ENCODE measurements around the gene RITA1.

The RITA1 gene

GRCh38 chr12:113143959-113144358 lies 41.6 kb upstream of the RITA1 start:
- Histone ChIP-seq H3K9ac (ENCODE audit: low read depth, low read length) (no peak overlapping the region), H3K9me3 (ENCODE audit: insufficient read depth, low read depth, low read length) (0 out of 2 replicates have a peak, but pooled peaks cover 4% of the 10 kb centered on the region), H3K36me3 (ENCODE audit: insufficient read depth, low read length) (no peaks in the 10 kb centered on the region), H3K27ac (ENCODE audit: low read depth, low read length) (no peak overlapping the region), H3K27me3 (ENCODE audit: insufficient read depth, low read length) (no peaks in the 10 kb centered on the region), H3K4me1 (ENCODE audit: insufficient read depth, low read length) (no peaks in the 10 kb centered on the region), H3K4me3 (ENCODE audit: low read length) (no peak overlapping the region)
- WGBS: 97% methylated on average over 7 of the region's 8 CpGs

DNA sequence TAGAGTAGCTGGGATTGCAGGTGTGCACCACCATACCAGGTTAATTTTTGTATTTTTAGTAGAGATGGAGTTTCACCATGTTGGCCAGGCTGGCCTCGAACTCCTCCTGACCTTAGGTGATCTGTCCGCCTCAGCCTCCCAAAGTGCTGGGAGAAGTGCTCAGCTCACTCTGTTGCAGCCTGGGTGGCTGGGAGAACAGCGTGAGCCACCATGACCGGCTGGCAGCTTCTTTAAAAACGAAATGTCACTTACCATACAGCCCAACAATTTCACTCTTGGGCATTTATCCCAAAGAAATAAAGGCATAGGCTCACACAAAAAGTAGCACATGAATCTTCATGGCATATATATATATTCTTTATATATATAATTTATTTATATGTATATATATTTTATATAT lies 40.7 kb upstream of the RITA1 start:
- WGBS: 89% methylated on average over 5 of the region's 5 CpGs

DNA sequence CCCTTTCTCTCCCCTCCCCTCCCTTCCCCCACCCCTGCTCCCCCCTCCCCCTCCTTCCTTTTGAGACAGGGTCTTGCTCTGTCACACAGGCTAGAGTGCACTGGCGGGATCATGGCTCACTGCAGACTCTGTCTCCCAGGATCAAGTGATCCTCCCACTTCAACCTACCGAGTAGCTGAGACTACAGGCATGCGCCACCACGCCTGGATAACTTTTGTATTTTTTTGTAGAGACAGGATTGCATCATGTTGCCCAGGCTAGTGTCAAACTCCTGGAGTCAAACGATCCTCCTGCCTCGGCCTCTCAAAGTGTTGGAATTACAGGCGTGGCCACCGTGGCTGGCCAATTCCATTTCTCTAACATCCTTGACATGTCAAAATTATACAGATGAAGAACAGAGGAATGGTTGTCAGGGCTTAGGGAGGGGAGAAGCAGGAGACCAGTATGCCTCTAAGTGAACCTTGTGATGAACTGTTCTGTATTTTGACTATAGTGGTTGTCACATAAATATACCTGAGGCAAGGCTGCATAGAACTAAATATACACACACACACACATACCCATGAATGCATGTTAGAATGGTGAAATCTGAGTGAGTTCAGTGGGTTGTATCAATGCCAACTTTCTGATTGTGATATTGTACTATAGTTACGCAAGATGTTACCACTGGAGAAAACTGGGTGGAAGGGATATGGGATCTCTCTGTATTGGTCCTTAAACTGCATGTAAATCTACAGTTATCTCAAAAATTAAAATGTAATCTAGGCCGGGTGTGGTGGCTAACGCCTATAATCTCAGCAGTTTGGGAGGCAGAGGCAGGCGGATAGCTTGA lies 39.6 kb upstream of the RITA1 start:
- no peak overlapping the region for H3K9ac ChIP-seq (ENCODE audit: low read depth, low read length)
- H3K4me3 ChIP-seq (ENCODE audit: low read length): no peak overlapping the region
- H3K27ac ChIP-seq (ENCODE audit: low read depth, low read length): no peak overlapping the region
- peaks cover 6% of the 10 kb centered on the region; the same call in 1 of the 2 replicates for H3K27me3 ChIP-seq (ENCODE audit: insufficient read depth, low read length)
- H3K9me3 ChIP-seq (ENCODE audit: insufficient read depth, low read depth, low read length): 0 out of 2 replicates have a peak, but pooled peaks cover 4% of the 10 kb centered on the region
- peaks cover 10% of the 10 kb centered on the region; the same call in 1 of the 2 replicates for H3K4me1 ChIP-seq (ENCODE audit: insufficient read depth, low read length)
- H3K36me3 ChIP-seq (ENCODE audit: insufficient read depth, low read length): no peaks in the 10 kb centered on the region
- 83% methylated on average over 12 of the region's 12 CpGs for WGBS

More for the DNA sequence above, 40.7 kb upstream of the RITA1 start:
- 0 out of 2 replicates have a peak, but pooled peaks cover under 1% of the 10 kb centered on the region for H3K27me3 ChIP-seq (ENCODE audit: insufficient read depth, low read length)
- H3K36me3 ChIP-seq (ENCODE audit: insufficient read depth, low read length): no peaks in the 10 kb centered on the region
- peaks cover 6% of the 10 kb centered on the region; the same call in 1 of the 2 replicates for H3K4me1 ChIP-seq (ENCODE audit: insufficient read depth, low read length)
- H3K9ac ChIP-seq (ENCODE audit: low read depth, low read length): no peak overlapping the region
- no peak overlapping the region for H3K4me3 ChIP-seq (ENCODE audit: low read length)
- H3K9me3 ChIP-seq (ENCODE audit: insufficient read depth, low read depth, low read length): 0 out of 2 replicates have a peak, but pooled peaks cover 4% of the 10 kb centered on the region
- H3K27ac ChIP-seq (ENCODE audit: low read depth, low read length): no peak overlapping the region

- H3K9me3 ChIP-seq (ENCODE audit: insufficient read depth, low read depth, low read length): 0 out of 2 replicates have a peak, but pooled peaks cover 4% of the 10 kb centered on the region
- peaks cover 12% of the 10 kb centered on the region for H3K27me3 ChIP-seq (ENCODE audit: insufficient read depth, low read length)
- 86% methylated on average over 2 of the region's 2 CpGs for WGBS
- peaks cover 10% of the 10 kb centered on the region; the same call in 1 of the 2 replicates for H3K4me1 ChIP-seq (ENCODE audit: insufficient read depth, low read length)
- no peak overlapping the region for H3K9ac ChIP-seq (ENCODE audit: low read depth, low read length)
- H3K4me3 ChIP-seq (ENCODE audit: low read length): no peak overlapping the region
- no peaks in the 10 kb centered on the region for H3K36me3 ChIP-seq (ENCODE audit: insufficient read depth, low read length)
- no peak overlapping the region for H3K27ac ChIP-seq (ENCODE audit: low read depth, low read length)
Observed at GRCh38 chr12:113146999-113147398, 38.5 kb upstream of the RITA1 start.

- Histone ChIP-seq H3K36me3 (ENCODE audit: insufficient read depth, low read length) (no peaks in the 10 kb centered on the region), H3K4me1 (ENCODE audit: insufficient read depth, low read length) (peaks cover 10% of the 10 kb centered on the region; the same call in 1 of the 2 replicates), H3K9ac (ENCODE audit: low read depth, low read length) (peak within 1 kb of the TSS; percentile 40; the same call in 1 of the 2 replicates), H3K4me3 (ENCODE audit: low read length) (peak within 1 kb of the TSS; percentile 39), H3K9me3 (ENCODE audit: insufficient read depth, low read depth, low read length) (0 out of 2 replicates have a peak, but pooled peaks cover 4% of the 10 kb centered on the region), H3K27me3 (ENCODE audit: insufficient read depth, low read length) (peaks cover 37% of the 10 kb centered on the region), H3K27ac (ENCODE audit: low read depth, low read length) (no peak within 1 kb of the TSS)
- 35% methylated on average over 20 of the region's 22 CpGs for WGBS
Observed at GRCh38 chr12:113149361-113150150, 36.0 kb upstream of the RITA1 start, which contains the start of gene CFAP73. CFAP73 (plus strand) TSS chr12:113149724; CDS start chr12:113149858, 134 bp downstream.

- Histone ChIP-seq H3K36me3 (ENCODE audit: insufficient read depth, low read length) (no peaks in the 10 kb centered on the region), H3K4me3 (ENCODE audit: low read length) (no peak overlapping the region), H3K9me3 (ENCODE audit: insufficient read depth, low read depth, low read length) (0 out of 2 replicates have a peak, but pooled peaks cover 4% of the 10 kb centered on the region), H3K27ac (ENCODE audit: low read depth, low read length) (no peak overlapping the region), H3K9ac (ENCODE audit: low read depth, low read length) (no peak overlapping the region), H3K4me1 (ENCODE audit: insufficient read depth, low read length) (peaks cover 10% of the 10 kb centered on the region; the same call in 1 of the 2 replicates), H3K27me3 (ENCODE audit: insufficient read depth, low read length) (peaks cover 51% of the 10 kb centered on the region)
- 91% methylated on average over 3 of the region's 3 CpGs for WGBS
Observed at GRCh38 chr12:113151655-113152054, 33.9 kb upstream of the RITA1 start.

DNA sequence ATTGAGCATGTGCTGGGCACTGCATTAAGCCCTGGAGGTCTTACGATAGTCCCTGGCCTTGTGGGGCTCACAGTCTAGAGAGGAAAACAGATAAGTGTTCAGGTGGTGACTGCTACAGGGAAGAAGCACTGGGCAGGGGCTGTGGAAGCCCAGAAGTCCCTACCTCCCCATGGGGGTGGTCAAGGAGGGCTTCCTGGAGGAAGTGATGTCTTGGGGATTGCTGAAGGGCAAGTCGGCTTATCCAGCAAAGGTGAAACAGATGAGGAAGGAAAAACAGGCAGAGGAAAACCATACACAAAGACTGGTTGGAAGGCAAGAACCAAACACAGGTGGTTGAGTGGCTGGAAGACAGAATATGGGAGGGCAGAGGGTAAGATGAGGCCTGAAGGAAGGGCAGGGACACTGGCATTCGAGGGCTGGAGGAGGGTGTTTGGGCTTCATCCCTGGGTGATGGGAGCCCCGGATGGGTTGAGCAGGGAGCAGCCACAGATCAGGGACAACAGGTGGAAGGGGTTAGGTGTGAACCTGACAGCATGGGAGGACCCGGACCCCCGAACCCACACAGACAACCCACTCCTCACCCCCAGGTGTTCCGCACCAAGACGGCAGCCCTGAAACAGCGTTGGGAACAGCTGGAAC lies 33.2 kb upstream of the RITA1 start:
- Histone ChIP-seq H3K4me3 (ENCODE audit: low read length) (peak overlapping the region; percentile 57), H3K36me3 (ENCODE audit: insufficient read depth, low read length) (peaks cover 3% of the 10 kb centered on the region; the same call in 1 of the 2 replicates), H3K27me3 (ENCODE audit: insufficient read depth, low read length) (peaks cover 51% of the 10 kb centered on the region), H3K4me1 (ENCODE audit: insufficient read depth, low read length) (peaks cover 10% of the 10 kb centered on the region; the same call in 1 of the 2 replicates), H3K9ac (ENCODE audit: low read depth, low read length) (no peak overlapping the region), H3K27ac (ENCODE audit: low read depth, low read length) (no peak overlapping the region), H3K9me3 (ENCODE audit: insufficient read depth, low read depth, low read length) (0 out of 2 replicates have a peak, but pooled peaks cover 1% of the 10 kb centered on the region)
- 46% methylated on average over 7 of the region's 9 CpGs for WGBS

- H3K36me3 ChIP-seq (ENCODE audit: insufficient read depth, low read length): peaks cover 9% of the 10 kb centered on the region
- H3K27ac ChIP-seq (ENCODE audit: low read depth, low read length): no peak overlapping the region
- 9% methylated on average over 69 of the region's 70 CpGs for WGBS
- peaks cover 10% of the 10 kb centered on the region; the same call in 1 of the 2 replicates for H3K4me1 ChIP-seq (ENCODE audit: insufficient read depth, low read length)
- H3K27me3 ChIP-seq (ENCODE audit: insufficient read depth, low read length): peaks cover 51% of the 10 kb centered on the region
- peak overlapping the region; percentile 59 for H3K9ac ChIP-seq (ENCODE audit: low read depth, low read length)
- peak overlapping the region; percentile 57 for H3K4me3 ChIP-seq (ENCODE audit: low read length)
- H3K9me3 ChIP-seq (ENCODE audit: insufficient read depth, low read depth, low read length): no peaks in the 10 kb centered on the region
Observed at GRCh38 chr12:113152835-113153814, 32.4 kb upstream of the RITA1 start.

GRCh38 chr12:113154351-113154973 lies 31.1 kb upstream of the RITA1 start:
- no peaks in the 10 kb centered on the region for H3K9me3 ChIP-seq (ENCODE audit: insufficient read depth, low read depth, low read length)
- H3K4me3 ChIP-seq (ENCODE audit: low read length): peak overlapping the region; percentile 55
- H3K27me3 ChIP-seq (ENCODE audit: insufficient read depth, low read length): peaks cover 51% of the 10 kb centered on the region
- 9% methylated on average over 51 of the region's 51 CpGs for WGBS
- peak overlapping the region; percentile 33; the same call in 1 of the 2 replicates for H3K9ac ChIP-seq (ENCODE audit: low read depth, low read length)
- peaks cover 22% of the 10 kb centered on the region for H3K36me3 ChIP-seq (ENCODE audit: insufficient read depth, low read length)
- peaks cover 7% of the 10 kb centered on the region; the same call in 1 of the 2 replicates for H3K4me1 ChIP-seq (ENCODE audit: insufficient read depth, low read length)
- no peak overlapping the region for H3K27ac ChIP-seq (ENCODE audit: low read depth, low read length)

All from HUES64 (cell line).